ENCODE data around the gene TTC9. TPM values are rescaled to one million over a fixed set of nuclear protein-coding genes. Genes with fewer than 3 reads are reported as not detected.

The TTC9 gene
- total RNA-seq (7.8 TPM), polyA plus RNA-seq (1 to 10 TPM; 4.7 to 7.5 (median 5.6) TPM)

- Histone ChIP-seq H3K27me3 (ENCODE audit: control insufficient read depth, insufficient read depth, low read length) (no peaks in the 10 kb centered on the region), H3K9me3 (ENCODE audit: control insufficient read depth in 2 of 2, low read length in 2 of 2) (no peaks in the 10 kb centered on the region), H3K4me1 (ENCODE audit: control insufficient read depth, insufficient read depth, low read length, poor library complexity, severe bottlenecking) (peaks cover 50% of the 10 kb centered on the region), H3K27ac (ENCODE audit: insufficient read depth, low read length, poor library complexity, severe bottlenecking) (peak within 1 kb of the TSS; percentile 60), H3K4me3 (ENCODE audit: low read depth, low read length) (peak within 1 kb of the TSS; percentile 94), H3K36me3 (ENCODE audit: control insufficient read depth, insufficient read depth, low read length) (no peaks in the 10 kb centered on the region)
- H3K4me3 Mint-ChIP-seq = peak within 1 kb of the TSS; percentile 95 to 98 (median 96)
- H3K27ac Mint-ChIP-seq = peak within 1 kb of the TSS; percentile 92 to 96 (median 94)
- DNase-seq = peak in 1 of 3 donors; percentile 40
- peaks cover 3% of the 10 kb centered on the region for H3K36me3 Mint-ChIP-seq
- peaks cover 21 to 61% (median 46%) of the 10 kb centered on the region in 4 donors for H3K4me1 Mint-ChIP-seq
- peaks cover 13% of the 10 kb centered on the region for H3K27me3 Mint-ChIP-seq
- H3K9me3 Mint-ChIP-seq = peaks cover 0 to 1% (median 0%) of the 10 kb centered on the region in 7 donors
- peak in 1 of 2 donors; percentile 13 for ATAC-seq (ENCODE audit: low read depth in 2 of 2)
Measured at GRCh38 chr14:70641548-70642302, at the start of gene TTC9. Gene TTC9, plus strand, starts transcription at chr14:70641916. Its CDS starts 214 bp downstream, at chr14:70642130.

DNA sequence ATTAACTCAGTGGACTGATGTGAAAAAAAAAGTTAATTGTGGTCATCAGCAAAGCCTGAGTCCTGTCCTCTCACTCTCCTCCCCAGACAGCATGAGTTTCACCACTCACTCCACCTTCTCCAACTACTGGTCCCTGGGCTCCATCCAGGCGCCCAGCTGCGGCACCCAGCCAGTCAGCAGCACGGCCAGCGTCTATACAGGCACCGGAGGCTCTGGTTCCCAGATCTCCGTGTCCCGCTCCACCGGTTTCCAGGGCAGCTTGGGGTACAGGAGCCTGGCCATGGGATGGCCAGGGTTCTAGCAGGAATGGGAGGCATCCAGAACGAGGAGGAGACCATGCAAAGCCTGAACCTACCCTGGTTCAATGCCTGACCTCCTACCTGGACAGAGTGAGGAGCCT lies 47.3 kb upstream of the TTC9 start:
- Mint-ChIP-seq H3K36me3 (peaks cover 48% of the 10 kb centered on the region), H3K4me3 (peak overlapping the region in 1 of 4 donors; percentile 63), H3K4me1 (peaks cover 17 to 40% (median 21%) of the 10 kb centered on the region in 4 donors), H3K27me3 (no peaks in the 10 kb centered on the region), H3K9me3 (no peaks in the 10 kb centered on the region), H3K27ac (peak overlapping the region in 1 of 3 donors; percentile 16)
- no peak for DNase-seq
- Histone ChIP-seq H3K27ac (ENCODE audit: insufficient read depth, low read length, poor library complexity, severe bottlenecking) (no peak overlapping the region), H3K4me3 (ENCODE audit: low read depth, low read length) (no peak overlapping the region), H3K4me1 (ENCODE audit: control insufficient read depth, insufficient read depth, low read length, poor library complexity, severe bottlenecking) (peaks cover 12% of the 10 kb centered on the region), H3K9me3 (ENCODE audit: control insufficient read depth in 2 of 2, low read length in 2 of 2) (no peaks in the 10 kb centered on the region), H3K36me3 (ENCODE audit: control insufficient read depth, insufficient read depth, low read length) (peaks cover 77% of the 10 kb centered on the region), H3K27me3 (ENCODE audit: control insufficient read depth, insufficient read depth, low read length) (no peaks in the 10 kb centered on the region)
- ATAC-seq (ENCODE audit: low read depth in 2 of 2) = no peak

GRCh38 chr14:70595443-70596185 lies 46.1 kb upstream of the TTC9 start:
- peaks cover 17% of the 10 kb centered on the region for H3K4me1 ChIP-seq (ENCODE audit: control insufficient read depth, insufficient read depth, low read length, poor library complexity, severe bottlenecking)
- no peak overlapping the region for H3K27ac Mint-ChIP-seq
- no peak overlapping the region for H3K4me3 Mint-ChIP-seq
- H3K9me3 ChIP-seq (ENCODE audit: control insufficient read depth in 2 of 2, low read length in 2 of 2) = no peaks in the 10 kb centered on the region
- H3K4me3 ChIP-seq (ENCODE audit: low read depth, low read length) = no peak overlapping the region
- ATAC-seq (ENCODE audit: low read depth in 2 of 2) (no peak), DNase-seq (no peak)
- H3K27me3 Mint-ChIP-seq = peaks cover 5% of the 10 kb centered on the region
- no peak overlapping the region for H3K27ac ChIP-seq (ENCODE audit: insufficient read depth, low read length, poor library complexity, severe bottlenecking)
- H3K27me3 ChIP-seq (ENCODE audit: control insufficient read depth, insufficient read depth, low read length) = no peaks in the 10 kb centered on the region
- peaks cover 66% of the 10 kb centered on the region for H3K36me3 ChIP-seq (ENCODE audit: control insufficient read depth, insufficient read depth, low read length)
- H3K4me1 Mint-ChIP-seq = peaks cover 21 to 51% (median 27%) of the 10 kb centered on the region in 4 donors
- peaks cover 0 to 3% (median 0%) of the 10 kb centered on the region in 7 donors for H3K9me3 Mint-ChIP-seq
- peaks cover 41% of the 10 kb centered on the region for H3K36me3 Mint-ChIP-seq

- no peaks in the 10 kb centered on the region for H3K9me3 ChIP-seq (ENCODE audit: control insufficient read depth in 2 of 2, low read length in 2 of 2)
- no peak for DNase-seq
- Mint-ChIP-seq H3K4me1 (peaks cover 21 to 53% (median 30%) of the 10 kb centered on the region in 4 donors), H3K27ac (no peak overlapping the region), H3K4me3 (peak overlapping the region in 2 of 4 donors; percentile 43 to 51), H3K27me3 (peaks cover 5% of the 10 kb centered on the region), H3K9me3 (peaks cover 0 to 3% (median 0%) of the 10 kb centered on the region in 7 donors), H3K36me3 (peaks cover 27% of the 10 kb centered on the region)
- peaks cover 23% of the 10 kb centered on the region for H3K4me1 ChIP-seq (ENCODE audit: control insufficient read depth, insufficient read depth, low read length, poor library complexity, severe bottlenecking)
- peaks cover 45% of the 10 kb centered on the region for H3K36me3 ChIP-seq (ENCODE audit: control insufficient read depth, insufficient read depth, low read length)
- no peak overlapping the region for H3K27ac ChIP-seq (ENCODE audit: insufficient read depth, low read length, poor library complexity, severe bottlenecking)
- H3K27me3 ChIP-seq (ENCODE audit: control insufficient read depth, insufficient read depth, low read length) = peaks cover 2% of the 10 kb centered on the region
- H3K4me3 ChIP-seq (ENCODE audit: low read depth, low read length) = no peak overlapping the region
- no peak for ATAC-seq (ENCODE audit: low read depth in 2 of 2)
Measured at GRCh38 chr14:70597731-70598130, 44.0 kb upstream of the TTC9 start.

GRCh38 chr14:70599345-70599744 lies 42.4 kb upstream of the TTC9 start:
- no peak overlapping the region for H3K27ac ChIP-seq (ENCODE audit: insufficient read depth, low read length, poor library complexity, severe bottlenecking)
- ATAC-seq (ENCODE audit: low read depth in 2 of 2) (no peak), DNase-seq (no peak)
- peaks cover 21 to 49% (median 27%) of the 10 kb centered on the region in 4 donors for H3K4me1 Mint-ChIP-seq
- peak overlapping the region; percentile 98 to 100 (median 99) for H3K27ac Mint-ChIP-seq
- H3K36me3 Mint-ChIP-seq = peaks cover 16% of the 10 kb centered on the region
- H3K9me3 ChIP-seq (ENCODE audit: control insufficient read depth in 2 of 2, low read length in 2 of 2) = no peaks in the 10 kb centered on the region
- H3K36me3 ChIP-seq (ENCODE audit: control insufficient read depth, insufficient read depth, low read length) = peaks cover 29% of the 10 kb centered on the region
- peaks cover 8% of the 10 kb centered on the region for H3K27me3 Mint-ChIP-seq
- peaks cover 10% of the 10 kb centered on the region for H3K27me3 ChIP-seq (ENCODE audit: control insufficient read depth, insufficient read depth, low read length)
- H3K4me1 ChIP-seq (ENCODE audit: control insufficient read depth, insufficient read depth, low read length, poor library complexity, severe bottlenecking) = peaks cover 23% of the 10 kb centered on the region
- H3K4me3 ChIP-seq (ENCODE audit: low read depth, low read length) = peak overlapping the region; percentile 100
- peak overlapping the region; percentile 80 to 99 (median 89) for H3K4me3 Mint-ChIP-seq
- peaks cover 0 to 3% (median 0%) of the 10 kb centered on the region in 7 donors for H3K9me3 Mint-ChIP-seq

DNA sequence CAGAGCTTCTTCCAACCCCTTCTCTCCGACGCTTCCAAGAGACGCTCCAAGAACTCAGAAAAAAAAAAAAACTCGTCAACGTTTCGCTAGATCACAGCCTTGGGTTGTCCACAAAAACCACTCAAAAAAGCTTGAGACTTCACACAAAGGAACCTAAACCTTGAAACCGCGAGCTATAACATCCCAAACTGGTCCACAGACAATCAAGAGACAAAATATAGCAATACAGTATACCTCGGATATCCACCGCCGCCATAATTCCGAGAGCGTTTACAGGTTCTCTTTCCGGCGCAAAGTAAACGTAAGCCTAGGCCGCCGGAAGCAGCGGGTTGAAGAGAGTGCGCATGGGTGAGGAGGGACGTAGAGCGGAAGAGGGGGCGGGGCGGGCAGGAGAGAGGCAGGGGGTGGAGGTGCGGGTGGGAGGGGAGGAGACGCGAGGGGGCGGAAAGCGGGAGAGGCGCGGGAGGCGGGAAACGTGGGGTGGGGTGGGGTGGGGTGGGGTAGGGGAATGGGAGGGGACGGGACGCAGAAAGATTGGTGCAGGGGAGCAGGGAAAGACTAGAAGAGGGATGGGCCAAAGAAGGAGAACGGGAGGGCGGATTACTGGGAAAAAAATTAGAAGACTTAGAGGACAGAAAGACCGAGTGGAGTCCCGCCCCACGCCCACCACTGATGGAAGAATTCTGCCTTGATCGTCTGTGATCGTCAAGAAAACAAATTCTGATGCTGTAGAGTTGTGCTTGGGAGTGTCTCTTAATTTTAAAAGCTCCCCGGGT lies 41.1 kb upstream of the TTC9 start, which contains the start of gene MED6:
Gene MED6, minus strand, starts transcription at position 274 of the 776 bp plus-strand sequence. Its CDS starts 18 bp downstream, at position 256.
- peak within 1 kb of the TSS; percentile 87 for H3K27ac ChIP-seq (ENCODE audit: insufficient read depth, low read length, poor library complexity, severe bottlenecking)
- H3K4me3 ChIP-seq (ENCODE audit: low read depth, low read length) = peak within 1 kb of the TSS; percentile 100
- H3K27me3 ChIP-seq (ENCODE audit: control insufficient read depth, insufficient read depth, low read length) = peaks cover 12% of the 10 kb centered on the region
- DNase-seq (peak; percentile 90 to 96 (median 90)), ATAC-seq (ENCODE audit: low read depth in 2 of 2) (peak; percentile 99 to 100)
- Mint-ChIP-seq H3K4me1 (peaks cover 21 to 41% (median 26%) of the 10 kb centered on the region in 4 donors), H3K9me3 (peaks cover 0 to 3% (median 0%) of the 10 kb centered on the region in 7 donors), H3K27ac (peak within 1 kb of the TSS; percentile 98 to 100 (median 99)), H3K4me3 (peak within 1 kb of the TSS; percentile 95 to 100 (median 100)), H3K36me3 (peaks cover 7% of the 10 kb centered on the region), H3K27me3 (peaks cover 14% of the 10 kb centered on the region)
- H3K9me3 ChIP-seq (ENCODE audit: control insufficient read depth in 2 of 2, low read length in 2 of 2) = no peaks in the 10 kb centered on the region
- H3K36me3 ChIP-seq (ENCODE audit: control insufficient read depth, insufficient read depth, low read length) = peaks cover 16% of the 10 kb centered on the region
- peaks cover 23% of the 10 kb centered on the region for H3K4me1 ChIP-seq (ENCODE audit: control insufficient read depth, insufficient read depth, low read length, poor library complexity, severe bottlenecking)

- peak overlapping the region; percentile 87 to 100 (median 92) for H3K4me3 Mint-ChIP-seq
- Histone ChIP-seq H3K9me3 (ENCODE audit: control insufficient read depth in 2 of 2, low read length in 2 of 2) (no peaks in the 10 kb centered on the region), H3K4me3 (ENCODE audit: low read depth, low read length) (peak overlapping the region; percentile 76), H3K27me3 (ENCODE audit: control insufficient read depth, insufficient read depth, low read length) (peaks cover 15% of the 10 kb centered on the region), H3K4me1 (ENCODE audit: control insufficient read depth, insufficient read depth, low read length, poor library complexity, severe bottlenecking) (peaks cover 23% of the 10 kb centered on the region), H3K27ac (ENCODE audit: insufficient read depth, low read length, poor library complexity, severe bottlenecking) (peak overlapping the region; percentile 33), H3K36me3 (ENCODE audit: control insufficient read depth, insufficient read depth, low read length) (peaks cover 10% of the 10 kb centered on the region)
- H3K9me3 Mint-ChIP-seq = peaks cover 0 to 3% (median 0%) of the 10 kb centered on the region in 7 donors
- H3K36me3 Mint-ChIP-seq = peaks cover 6% of the 10 kb centered on the region
- H3K27me3 Mint-ChIP-seq = peaks cover 19% of the 10 kb centered on the region
- H3K27ac Mint-ChIP-seq = peak overlapping the region; percentile 56 to 98 (median 76)
- H3K4me1 Mint-ChIP-seq = peaks cover 21 to 40% (median 26%) of the 10 kb centered on the region in 4 donors
- ATAC-seq (ENCODE audit: low read depth in 2 of 2) (no peak), DNase-seq (no peak)
Measured at GRCh38 chr14:70601162-70601561, 40.6 kb upstream of the TTC9 start.

All from CD4-positive, CD25-positive, alpha-beta regulatory T cell (primary cell).